GM12801 (cell line): Measurements from ENCODE around the gene ZNF717.

Source experiments
- CTCF ChIP-seq: IDR thresholded peaks from one replicate; pipeline ENCODE4 v1.5.1; 2011; ENCODE audit warnings: control low read depth; ENCODE audit not compliant: insufficient read length; ENCODE audit errors: extremely low read depth

Gene ZNF717

DNA sequence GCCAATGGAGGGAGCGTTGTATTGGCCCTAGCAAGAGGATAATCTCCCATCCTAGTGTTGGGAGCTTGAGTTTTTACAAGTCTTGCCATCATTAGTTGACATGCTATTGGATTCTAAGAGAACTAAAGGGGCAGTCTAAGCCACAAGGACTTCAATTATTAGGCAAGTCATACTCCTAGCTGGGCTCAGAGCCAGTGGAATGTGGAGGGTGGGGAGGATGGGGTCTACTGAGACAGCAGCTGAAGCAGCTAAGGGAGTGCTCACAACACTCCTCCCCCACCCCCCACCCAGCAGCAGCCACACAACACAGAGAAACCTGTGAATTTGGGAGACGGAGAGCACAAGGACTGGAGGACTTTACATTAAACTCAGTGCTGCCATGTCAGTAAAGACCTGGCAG is 93.3 kb downstream of the ZNF717 start:
- no peak for TF ChIP-seq CTCF

- no peak for TF ChIP-seq CTCF
Observed at GRCh38 chr3:75687323-75687722, 98.0 kb downstream of the ZNF717 start.
